ENCODE results near the gene PRR11. TPM values are rescaled to one million over a fixed set of nuclear protein-coding genes. Genes with fewer than 3 reads are reported as not detected.

PRR11 gene
- total RNA-seq, 6 experiments from 2014 or later: 30.8 to 78.9 (median 72.7) TPM

DNA sequence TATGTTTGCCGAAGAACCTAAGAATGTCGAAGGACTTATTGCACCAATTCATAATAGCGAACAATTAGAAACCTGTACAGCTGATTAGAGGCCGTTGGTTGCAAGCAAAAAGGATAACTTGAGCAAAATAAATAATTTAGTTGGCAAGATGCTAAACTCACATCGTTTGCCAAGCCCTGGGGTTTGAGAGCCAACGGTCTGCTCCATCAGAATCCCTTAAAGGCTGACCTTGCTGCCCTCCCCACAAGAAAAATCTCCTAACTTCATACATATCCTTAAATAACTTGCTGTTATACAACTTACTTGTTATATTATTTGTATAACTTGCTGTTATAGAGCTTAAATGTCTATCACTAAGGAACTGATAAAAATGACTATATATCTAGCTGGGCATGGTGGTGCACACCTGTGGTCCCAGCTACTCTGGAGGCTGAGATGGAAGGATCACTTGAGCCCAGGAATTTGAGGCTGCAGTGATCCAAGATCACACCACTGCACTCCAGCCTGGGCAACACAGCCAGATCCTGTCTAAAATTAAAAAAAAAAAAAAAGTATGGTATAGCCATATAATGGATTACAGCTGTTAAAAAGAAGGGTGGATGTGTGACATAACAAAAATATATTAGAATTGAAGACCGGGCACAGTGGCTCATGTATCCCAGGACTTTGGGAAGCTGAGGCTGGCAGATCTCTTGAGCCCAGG, 47.0 kb upstream of the PRR11 start:
- no peak overlapping the region for H3K4me3 Mint-ChIP-seq
- no peak overlapping the region for H3K27ac Mint-ChIP-seq
- H3K9me3 Mint-ChIP-seq: no peaks in the 10 kb centered on the region
- H3K36me3 Mint-ChIP-seq (ENCODE audit: low read depth): peaks cover 14% of the 10 kb centered on the region
- no peak for DNase-seq
- H3K4me1 Mint-ChIP-seq (ENCODE audit: low read depth): peaks cover 27% of the 10 kb centered on the region
- H3K27me3 Mint-ChIP-seq (ENCODE audit: insufficient read depth): peaks cover 5% of the 10 kb centered on the region; the same call in 1 of the 2 replicates
- TF ChIP-seq, protein P1, sequence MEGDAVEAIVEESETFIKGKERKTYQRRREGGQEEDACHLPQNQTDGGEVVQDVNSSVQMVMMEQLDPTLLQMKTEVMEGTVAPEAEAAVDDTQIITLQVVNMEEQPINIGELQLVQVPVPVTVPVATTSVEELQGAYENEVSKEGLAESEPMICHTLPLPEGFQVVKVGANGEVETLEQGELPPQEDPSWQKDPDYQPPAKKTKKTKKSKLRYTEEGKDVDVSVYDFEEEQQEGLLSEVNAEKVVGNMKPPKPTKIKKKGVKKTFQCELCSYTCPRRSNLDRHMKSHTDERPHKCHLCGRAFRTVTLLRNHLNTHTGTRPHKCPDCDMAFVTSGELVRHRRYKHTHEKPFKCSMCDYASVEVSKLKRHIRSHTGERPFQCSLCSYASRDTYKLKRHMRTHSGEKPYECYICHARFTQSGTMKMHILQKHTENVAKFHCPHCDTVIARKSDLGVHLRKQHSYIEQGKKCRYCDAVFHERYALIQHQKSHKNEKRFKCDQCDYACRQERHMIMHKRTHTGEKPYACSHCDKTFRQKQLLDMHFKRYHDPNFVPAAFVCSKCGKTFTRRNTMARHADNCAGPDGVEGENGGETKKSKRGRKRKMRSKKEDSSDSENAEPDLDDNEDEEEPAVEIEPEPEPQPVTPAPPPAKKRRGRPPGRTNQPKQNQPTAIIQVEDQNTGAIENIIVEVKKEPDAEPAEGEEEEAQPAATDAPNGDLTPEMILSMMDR (IDR thresholded peaks at IDR 0.05): no peak

GRCh38 chr17:59110973-59111372, 44.6 kb upstream of the PRR11 start:
- peaks cover 12% of the 10 kb centered on the region for H3K36me3 Mint-ChIP-seq (ENCODE audit: low read depth)
- no peak overlapping the region for H3K4me3 Mint-ChIP-seq
- H3K27me3 Mint-ChIP-seq (ENCODE audit: insufficient read depth): peaks cover 4% of the 10 kb centered on the region; the same call in 1 of the 2 replicates
- H3K9me3 Mint-ChIP-seq: no peaks in the 10 kb centered on the region
- peaks cover 9% of the 10 kb centered on the region for H3K4me1 Mint-ChIP-seq (ENCODE audit: low read depth)
- no peak for DNase-seq
- no peak overlapping the region for H3K27ac Mint-ChIP-seq
- TF ChIP-seq, protein P1 (IDR thresholded peaks at IDR 0.05): no peak

- no peak for DNase-seq
- Mint-ChIP-seq H3K4me3 (no peak overlapping the region), H3K9me3 (no peaks in the 10 kb centered on the region), H3K4me1 (ENCODE audit: low read depth) (peaks cover 9% of the 10 kb centered on the region), H3K27me3 (ENCODE audit: insufficient read depth) (no peaks in the 10 kb centered on the region), H3K36me3 (ENCODE audit: low read depth) (peaks cover 12% of the 10 kb centered on the region), H3K27ac (no peak overlapping the region)
- TF ChIP-seq, protein P1 (IDR thresholded peaks at IDR 0.05): no peak
Measured at GRCh38 chr17:59111539-59111938, 44.0 kb upstream of the PRR11 start.

- Mint-ChIP-seq H3K27ac (no peak overlapping the region), H3K4me1 (ENCODE audit: low read depth) (no peaks in the 10 kb centered on the region), H3K4me3 (no peak overlapping the region), H3K9me3 (no peaks in the 10 kb centered on the region), H3K27me3 (ENCODE audit: insufficient read depth) (0 out of 2 replicates have a peak, but pooled peaks cover 2% of the 10 kb centered on the region), H3K36me3 (ENCODE audit: low read depth) (peaks cover 19% of the 10 kb centered on the region; the same call in 1 of the 2 replicates)
- TF ChIP-seq, protein P1 (IDR thresholded peaks at IDR 0.05): no peak
- no peak for DNase-seq
Measured at GRCh38 chr17:59115474-59115873, 40.1 kb upstream of the PRR11 start.

DNA sequence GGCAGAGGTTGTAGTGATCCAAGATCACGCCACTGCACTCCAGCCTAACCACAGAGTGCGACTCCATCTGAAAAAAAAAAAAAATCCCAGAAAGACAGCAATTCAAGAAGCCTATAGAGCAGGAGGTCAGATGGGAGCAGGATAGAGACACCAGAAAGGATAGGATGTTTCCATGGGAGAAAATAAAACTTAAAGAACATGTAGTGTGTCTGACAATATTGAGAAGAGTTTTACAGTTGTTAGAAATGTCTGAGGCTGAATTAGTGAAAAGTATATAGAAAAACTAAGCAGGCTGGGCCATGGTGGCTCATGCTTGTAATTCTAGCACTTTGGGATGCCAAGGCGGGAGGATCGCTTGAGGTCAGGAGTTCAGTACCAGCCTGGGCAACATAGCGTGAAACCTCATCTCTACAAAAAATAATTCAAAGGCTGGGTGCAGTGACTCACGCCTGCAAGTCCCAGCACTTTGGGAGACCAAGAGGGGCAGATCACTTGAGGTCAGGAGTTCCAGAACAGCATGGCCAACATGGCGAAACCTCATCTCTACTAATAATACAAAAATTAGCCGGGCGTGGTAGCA, 33.6 kb upstream of the PRR11 start:
- Mint-ChIP-seq H3K9me3 (no peaks in the 10 kb centered on the region), H3K27me3 (ENCODE audit: insufficient read depth) (0 out of 2 replicates have a peak, but pooled peaks cover 2% of the 10 kb centered on the region), H3K4me1 (ENCODE audit: low read depth) (no peaks in the 10 kb centered on the region), H3K36me3 (ENCODE audit: low read depth) (peaks cover 24% of the 10 kb centered on the region; the same call in 1 of the 2 replicates), H3K4me3 (no peak overlapping the region), H3K27ac (no peak overlapping the region)
- TF ChIP-seq, protein P1 (IDR thresholded peaks at IDR 0.05): no peak
- no peak for DNase-seq
